HepG2 (cell line): ENCODE measurements around the gene OLFM1. TPM values are rescaled to one million over a fixed set of nuclear protein-coding genes. Genes with fewer than 3 reads are reported as not detected.

Source experiments
- IRF9 ChIP-seq: sonication (generic); formaldehyde crosslinking; IDR thresholded peaks from 2 replicates; pipeline ENCODE4 v1.8.0; 2022; ENCODE audit warnings: missing genetic modification reagents, mild to moderate bottlenecking, borderline replicate concordance
- MBNL3 ChIP-seq: fragments of 250-450 bp; sonication (Bioruptor Pico); conservative IDR thresholded peaks from 2 replicates; pipeline ENCODE4 v1.8.0; 2022; ENCODE audit warnings: mild to moderate bottlenecking, inconsistent platforms
- MXD4 ChIP-seq: IDR thresholded peaks from 2 replicates; pipeline ENCODE4 v1.6.1; 2016; ENCODE audit warnings: mild to moderate bottlenecking, missing biosample characterization, missing genetic modification reagents
- NFRKB ChIP-seq: fragments of 450-650 bp; IDR thresholded peaks from 2 replicates; pipeline ENCODE4 v1.6.1; 2017
- TBL1XR1 ChIP-seq: fragments of 150-350 bp; IDR thresholded peaks from 2 replicates; pipeline ENCODE4 v1.6.1; 2014; ENCODE audit warnings: borderline replicate concordance, low read length; ENCODE audit not compliant: partially characterized antibody
- TBX3 ChIP-seq: fragments of 450-650 bp; IDR thresholded peaks from 2 replicates; pipeline ENCODE4 v1.6.1; 2017; ENCODE audit warnings: antibody characterized with exemption, mild to moderate bottlenecking, inconsistent platforms, borderline replicate concordance
- ZBTB10 ChIP-seq: sonication (generic); formaldehyde crosslinking; IDR thresholded peaks from 2 replicates; pipeline ENCODE4 v1.4.0; 2020; ENCODE audit warnings: missing genetic modification reagents, borderline replicate concordance
- ZNF3 ChIP-seq: IDR thresholded peaks from 2 replicates; pipeline ENCODE4 v1.7.0; 2017; ENCODE audit warnings: inconsistent platforms
- ZNF644 ChIP-seq: IDR thresholded peaks from 2 replicates; pipeline ENCODE4 v1.6.1; 2016; ENCODE audit warnings: low read depth
- polyA plus RNA-seq, 8 experiments: library from polyadenylated mRNA; depleted of rRNA in 3 of 8; stranded (reverse) in 7 of 8; unstranded in 1 of 8; fragments of >200 nt; fragmentation: Illumina TruSeq in 4 of 8; extraction: Trizol in 4 of 8; gene quantifications; 2 replicates each; pipeline versions ENCODE4 v1.2.1 to v1.2.3, GENCODE V29; 2011 to 2016; ENCODE audit warnings: low read depth in 4 of 8, missing spikeins in 1 of 8, mixed read lengths in 1 of 8; ENCODE audit not compliant: insufficient read depth in 1 of 8
- total RNA-seq, 5 experiments: library from RNA; depleted of rRNA; stranded (reverse); fragments of >200 nt; fragmentation: Illumina TruSeq; extraction: Trizol; gene quantifications; 2 replicates each; pipeline ENCODE4 v1.2.3, GENCODE V29; 2016; ENCODE audit warnings: low read depth in 1 of 5

Gene OLFM1
- total and polyA plus RNA-seq, 2 of the 13 experiments (the other 11 are each of a cell fraction or from before 2014, with no cell fraction given), result not detected

- no peak for TF ChIP-seq ZNF644 (CRISPR knock-in tag)
- no peak for TF ChIP-seq ZBTB10 (CRISPR knock-in tag)
- TF ChIP-seq ZNF3 (CRISPR knock-in tag), result no peak
- TF ChIP-seq TBL1XR1, result no peak
- TF ChIP-seq IRF9 (CRISPR knock-in tag), result no peak
- TF ChIP-seq MXD4 (CRISPR knock-in tag), result no peak
- no peak for TF ChIP-seq NFRKB
- TF ChIP-seq TBX3, result no peak
- TF ChIP-seq MBNL3 (CRISPR knock-in tag), result no peak
Observed at GRCh38 chr9:135076876-135077430, 10.5 kb upstream of the OLFM1 start (continued).
